HepG2 (cell line): ENCODE measurements around the gene ANKRD37.

Source experiments
- ARID4A ChIP-seq: sonication (generic); formaldehyde crosslinking; IDR thresholded peaks from 2 replicates; pipeline ENCODE4 v1.5.0; 2020; ENCODE audit warnings: mild to moderate bottlenecking, missing genetic modification reagents, borderline replicate concordance
- ATF1 ChIP-seq: IDR thresholded peaks from 2 replicates; pipeline ENCODE4 v1.6.1; 2016; ENCODE audit warnings: mild to moderate bottlenecking, control low read depth
- CTCF ChIP-seq: sonication (generic); formaldehyde crosslinking; IDR thresholded peaks from 2 replicates; pipeline ENCODE4 v1.5.0; 2020; ENCODE audit warnings: mild to moderate bottlenecking, missing genetic modification reagents, moderate library complexity
- FOXM1 ChIP-seq: sonication (generic); formaldehyde crosslinking; IDR thresholded peaks from 2 replicates; pipeline ENCODE4 v1.5.0; 2020; ENCODE audit warnings: missing genetic modification reagents
- IRF2 ChIP-seq: IDR thresholded peaks from 2 replicates; pipeline ENCODE4 v1.6.1; 2018; ENCODE audit warnings: missing genetic modification reagents, missing compliant biosample characterization
- YY1 ChIP-seq: IDR thresholded peaks from 2 replicates; pipeline ENCODE4 v1.6.1; 2011; ENCODE audit warnings: low read length, low read depth, moderate library complexity, mild to moderate bottlenecking; ENCODE audit not compliant: insufficient read depth, insufficient replicate concordance
- ZNF24 ChIP-seq: fragments of 450-650 bp; IDR thresholded peaks from 2 replicates; pipeline ENCODE4 v1.6.1; 2017; ENCODE audit warnings: antibody characterized with exemption, mild to moderate bottlenecking

- no peak for TF ChIP-seq CTCF (CRISPR knock-in tag)
- TF ChIP-seq IRF2 (CRISPR knock-in tag): no peak
- no peak for TF ChIP-seq ARID4A (CRISPR knock-in tag)
- TF ChIP-seq FOXM1 (CRISPR knock-in tag): no peak
- no peak for TF ChIP-seq YY1
- no peak for TF ChIP-seq ATF1 (CRISPR knock-in tag)
- TF ChIP-seq ZNF24: no peak
Measured at GRCh38 chr4:185398618-185399017, 2.0 kb downstream of the ANKRD37 start.
